Ectodermal cell (in vitro differentiated cells): ENCODE measurements around the gene PDLIM7.

Source experiments
- H3K27ac ChIP-seq: 2 replicates; pipeline ENCODE4 v1.7.0; 2013; ENCODE audit warnings: mild to moderate bottlenecking, low read depth, low read length; ENCODE audit not compliant: insufficient read depth, poor library complexity, severe bottlenecking
- H3K27me3 ChIP-seq: 2 replicates; pipeline ENCODE4 v1.7.0; 2013; ENCODE audit warnings: mild to moderate bottlenecking, low read length; ENCODE audit not compliant: insufficient read depth, control insufficient read depth, poor library complexity, severe bottlenecking
- H3K36me3 ChIP-seq: one replicate; pipeline ENCODE4 v1.7.0; 2013; ENCODE audit warnings: low read length; ENCODE audit not compliant: control insufficient read depth, insufficient read depth
- H3K4me1 ChIP-seq: one replicate; pipeline ENCODE4 v1.7.0; 2013; ENCODE audit warnings: low read length; ENCODE audit not compliant: control insufficient read depth, insufficient read depth
- H3K4me3 ChIP-seq: 2 replicates; pipeline ENCODE4 v1.7.0; 2013; ENCODE audit warnings: low read depth, low read length, control low read depth; ENCODE audit not compliant: insufficient read depth
- H3K9me3 ChIP-seq: 2 replicates; pipeline ENCODE4 v1.7.0; 2013; ENCODE audit warnings: mild to moderate bottlenecking, low read length, moderate library complexity; ENCODE audit not compliant: control insufficient read depth
- WGBS, 2 experiments: methylation state at CpG; one replicate each; pipeline ENCODE4 v1.1.7; 2013; ENCODE audit warnings: missing lambda C conversion rate in 2 of 2; 5-methylcytosine and 5-hydroxymethylcytosine counted together

PDLIM7 gene

GRCh38 chr5:177456976-177457851 is 40.2 kb downstream of the PDLIM7 start:
- Histone ChIP-seq H3K27me3 (no peaks in the 10 kb centered on the region), H3K9me3 (no peaks in the 10 kb centered on the region), H3K27ac (peak overlapping the region; percentile 38), H3K4me1 (peaks cover 17% of the 10 kb centered on the region), H3K4me3 (no peak overlapping the region), H3K36me3 (peaks cover 41% of the 10 kb centered on the region)
- 86 to 89% methylated on average over 24 of the region's 24 CpGs for WGBS, 2 experiments

DNA sequence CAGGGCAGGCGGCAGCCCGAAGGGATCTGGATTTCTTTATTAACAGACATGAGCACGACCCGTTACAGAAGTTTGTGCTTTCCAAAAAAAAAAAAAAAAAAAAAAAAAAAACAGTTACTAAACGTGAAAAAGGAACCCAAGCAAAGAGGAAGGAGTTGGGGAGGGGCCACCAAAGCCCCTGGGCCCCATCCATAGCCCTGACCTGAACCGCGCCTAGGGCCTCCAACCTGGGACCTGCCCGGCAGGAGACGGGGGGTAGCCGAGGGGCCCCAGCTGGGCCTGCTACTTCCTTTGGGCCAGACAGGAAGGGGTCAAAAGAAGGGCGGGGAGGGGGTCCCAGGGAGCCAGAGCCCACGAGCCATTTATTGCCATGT is 40.8 kb downstream of the PDLIM7 start:
- Histone ChIP-seq H3K4me1 (peaks cover 17% of the 10 kb centered on the region), H3K36me3 (peaks cover 36% of the 10 kb centered on the region), H3K4me3 (no peak overlapping the region), H3K27me3 (no peaks in the 10 kb centered on the region), H3K27ac (peak overlapping the region; percentile 8), H3K9me3 (no peaks in the 10 kb centered on the region)
- WGBS, 2 experiments, result 58 to 61% methylated on average over 10 to 12 of the region's 12 CpGs

GRCh38 chr5:177455661-177456590 is 41.5 kb downstream of the PDLIM7 start:
- H3K4me3 ChIP-seq, result peak overlapping the region; percentile 68
- H3K27ac ChIP-seq, result peak overlapping the region; percentile 89
- H3K4me1 ChIP-seq, result peaks cover 17% of the 10 kb centered on the region
- 4% methylated on average over 76 of the region's 76 CpGs for whole genome bisulfite sequencing, 2 experiments
- no peaks in the 10 kb centered on the region for H3K27me3 ChIP-seq
- H3K9me3 ChIP-seq, result no peaks in the 10 kb centered on the region
- peaks cover 34% of the 10 kb centered on the region for H3K36me3 ChIP-seq

DNA sequence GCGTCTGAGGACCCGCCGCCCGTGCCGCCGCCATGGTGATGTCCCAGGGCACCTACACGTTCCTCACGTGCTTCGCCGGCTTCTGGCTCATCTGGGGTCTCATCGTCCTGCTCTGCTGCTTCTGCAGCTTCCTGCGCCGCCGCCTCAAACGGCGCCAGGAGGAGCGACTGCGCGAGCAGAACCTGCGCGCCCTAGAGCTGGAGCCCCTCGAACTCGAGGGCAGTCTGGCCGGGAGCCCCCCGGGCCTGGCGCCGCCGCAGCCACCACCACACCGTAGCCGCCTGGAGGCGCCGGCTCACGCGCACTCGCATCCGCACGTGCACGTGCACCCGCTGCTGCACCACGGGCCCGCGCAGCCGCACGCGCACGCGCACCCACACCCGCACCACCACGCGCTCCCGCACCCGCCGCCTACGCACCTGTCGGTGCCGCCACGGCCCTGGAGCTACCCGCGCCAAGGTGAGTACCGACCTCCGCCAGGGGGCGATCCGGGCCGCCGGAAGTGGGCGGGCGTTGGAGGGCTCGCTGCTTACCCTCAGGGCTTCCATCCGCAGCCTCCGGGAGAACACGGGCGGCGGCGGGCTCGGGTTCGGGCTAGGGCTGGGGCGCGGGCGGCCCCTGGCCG is 42.3 kb downstream of the PDLIM7 start:
- Histone ChIP-seq H3K27me3 (no peaks in the 10 kb centered on the region), H3K4me3 (peak overlapping the region; percentile 68), H3K27ac (peak overlapping the region; percentile 89), H3K36me3 (peaks cover 28% of the 10 kb centered on the region), H3K4me1 (peaks cover 17% of the 10 kb centered on the region), H3K9me3 (no peaks in the 10 kb centered on the region)
- WGBS, 2 experiments, result 0 to 1% methylated on average over 80 of the region's 80 CpGs

GRCh38 chr5:177454397-177455035 is 42.9 kb downstream of the PDLIM7 start:
- H3K9me3 ChIP-seq, result no peaks in the 10 kb centered on the region
- H3K4me1 ChIP-seq, result peaks cover 18% of the 10 kb centered on the region
- H3K27me3 ChIP-seq, result no peaks in the 10 kb centered on the region
- WGBS, 2 experiments, result 0% methylated on average over 84 of the region's 84 CpGs
- H3K27ac ChIP-seq, result peak overlapping the region; percentile 89
- peaks cover 22% of the 10 kb centered on the region for H3K36me3 ChIP-seq
- peak overlapping the region; percentile 68 for H3K4me3 ChIP-seq

GRCh38 chr5:177453852-177454396 is 43.5 kb downstream of the PDLIM7 start:
- Histone ChIP-seq H3K36me3 (peaks cover 16% of the 10 kb centered on the region), H3K27me3 (no peaks in the 10 kb centered on the region), H3K4me3 (peak overlapping the region; percentile 68), H3K9me3 (no peaks in the 10 kb centered on the region), H3K4me1 (peaks cover 24% of the 10 kb centered on the region), H3K27ac (no peak overlapping the region)
- WGBS, 2 experiments, result 12 to 14% methylated on average over 30 to 31 of the region's 31 CpGs

- H3K9me3 ChIP-seq, result no peaks in the 10 kb centered on the region
- no peaks in the 10 kb centered on the region for H3K27me3 ChIP-seq
- WGBS, 2 experiments, result 90 to 91% methylated on average over 17 of the region's 17 CpGs
- peaks cover 9% of the 10 kb centered on the region for H3K36me3 ChIP-seq
- peaks cover 30% of the 10 kb centered on the region for H3K4me1 ChIP-seq
- no peak overlapping the region for H3K4me3 ChIP-seq
- no peak overlapping the region for H3K27ac ChIP-seq
These were observed 44.4 kb downstream of the PDLIM7 start for GRCh38 chr5:177452688-177453638.

GRCh38 chr5:177450667-177451424 is 46.6 kb downstream of the PDLIM7 start:
- Histone ChIP-seq H3K4me3 (no peak overlapping the region), H3K4me1 (peaks cover 24% of the 10 kb centered on the region), H3K27me3 (no peaks in the 10 kb centered on the region), H3K36me3 (no peaks in the 10 kb centered on the region), H3K9me3 (no peaks in the 10 kb centered on the region), H3K27ac (no peak overlapping the region)
- 93 to 96% methylated on average over 8 to 9 of the region's 10 CpGs for WGBS, 2 experiments
